Measurements from ENCODE around the gene SMARCE1.
A peak's percentile ranks its signal among the peaks of the same experiment; 100 is the strongest.

Gene SMARCE1

GRCh38 chr17:40647624-40648383, at the start of gene SMARCE1:
TSS of gene SMARCE1 (minus strand) at chr17:40647818. CDS start at chr17:40645802, 2,016 bp downstream.
- DNase-seq (ENCODE audit: low read depth), result peak; percentile 58

GRCh38 chr17:40697297-40697696, 49.7 kb upstream of the SMARCE1 start:
- DNase-seq (ENCODE audit: low read depth), result no peak

DNA sequence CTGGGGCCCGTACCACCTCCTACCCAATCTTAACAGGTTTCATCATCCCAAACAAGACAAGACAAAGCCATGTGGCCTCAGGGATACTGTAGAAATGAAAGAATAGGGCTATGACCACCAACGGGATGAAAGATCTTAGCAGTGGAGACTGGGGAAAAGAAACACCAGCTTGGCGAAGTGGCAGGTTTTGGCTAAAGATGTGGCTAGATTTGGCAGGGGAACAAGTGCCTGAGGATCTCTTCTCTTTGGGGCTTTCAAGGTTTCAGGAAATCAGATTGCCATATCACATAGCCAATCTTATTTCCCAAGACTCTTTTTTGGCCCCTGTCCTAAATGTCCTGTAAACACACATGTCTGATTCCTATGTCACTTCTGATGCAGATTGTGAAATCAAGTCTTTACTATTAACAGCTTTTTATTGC, 49.0 kb upstream of the SMARCE1 start:
- DNase-seq (ENCODE audit: low read depth), result no peak

DNA sequence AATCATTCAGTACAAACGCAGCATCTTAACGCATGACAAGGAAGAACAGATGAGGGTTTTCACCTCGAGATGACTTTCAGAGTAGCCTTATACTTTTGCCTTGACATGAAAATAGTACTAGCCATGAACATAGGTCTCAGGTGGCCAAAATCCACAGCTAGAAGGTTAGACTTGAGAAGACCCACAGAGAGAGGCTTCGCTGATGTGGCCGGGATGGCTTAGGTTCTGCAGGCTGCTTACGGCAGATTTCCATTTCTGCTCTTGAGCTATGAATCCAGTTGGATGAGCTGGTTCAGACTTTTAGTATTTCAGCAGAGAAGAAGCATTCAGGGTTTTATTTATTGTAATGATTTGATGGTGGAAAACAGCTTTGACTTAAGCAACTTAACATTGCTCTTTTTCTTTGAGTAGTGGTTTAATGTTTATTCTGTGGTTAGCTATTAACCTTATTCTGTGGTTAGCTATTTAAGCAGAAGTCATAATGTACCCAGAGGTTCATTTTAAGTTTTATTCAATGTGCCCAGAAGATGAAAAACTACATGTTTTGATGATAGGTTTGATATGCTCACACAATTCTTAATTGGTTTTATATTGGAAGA, 48.4 kb upstream of the SMARCE1 start:
- DNase-seq (ENCODE audit: low read depth), result no peak

DNA sequence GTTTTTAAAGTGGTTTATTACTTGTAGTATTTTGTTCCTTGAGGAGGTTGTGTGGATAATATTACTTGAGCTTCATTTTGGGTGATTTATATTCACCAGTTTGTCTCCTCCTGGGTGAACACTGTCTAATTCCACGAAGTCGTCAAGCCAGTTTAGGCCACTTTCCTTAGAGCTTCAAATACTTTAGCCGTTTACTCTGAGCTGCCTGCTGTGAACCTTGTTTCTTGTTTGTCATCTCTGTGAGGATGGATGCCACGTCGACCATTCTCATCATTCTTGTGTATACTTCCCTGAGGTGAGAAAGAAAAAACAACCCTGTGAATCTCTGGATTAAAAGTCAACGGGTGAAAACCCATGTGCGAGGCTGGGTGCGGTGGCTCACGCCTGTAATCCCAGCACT, 47.0 kb upstream of the SMARCE1 start:
- DNase-seq (ENCODE audit: low read depth), result no peak

GRCh38 chr17:40687106-40687505, 39.5 kb upstream of the SMARCE1 start:
- no peak for DNase-seq (ENCODE audit: low read depth)

GRCh38 chr17:40686192-40686591, 38.6 kb upstream of the SMARCE1 start:
- no peak for DNase-seq (ENCODE audit: low read depth)

DNA sequence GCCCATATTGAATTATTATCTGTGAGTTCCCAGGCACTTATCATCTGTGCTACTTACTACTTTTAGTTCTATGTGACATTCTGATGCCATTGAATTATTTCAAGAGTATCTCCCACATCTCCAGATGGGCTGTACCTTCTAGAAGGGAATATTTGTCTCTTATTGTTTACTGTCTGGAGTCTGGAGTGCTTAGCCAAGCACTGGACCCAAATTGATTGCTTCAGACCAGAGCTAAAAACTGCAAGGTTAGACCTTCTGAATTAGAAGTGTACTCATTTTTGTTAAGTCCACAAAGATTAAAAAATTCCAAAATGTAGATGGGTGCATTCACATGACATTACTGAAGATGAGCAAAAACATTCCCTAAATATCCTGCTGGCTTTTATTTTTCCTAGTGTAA, 33.4 kb upstream of the SMARCE1 start:
- no peak for DNase-seq (ENCODE audit: low read depth)

- DNase-seq (ENCODE audit: low read depth), result no peak
Measured at GRCh38 chr17:40679523-40679907, 31.9 kb upstream of the SMARCE1 start.

GRCh38 chr17:40678902-40679522, 31.4 kb upstream of the SMARCE1 start:
- no peak for DNase-seq (ENCODE audit: low read depth)

GRCh38 chr17:40675905-40676304, 28.3 kb upstream of the SMARCE1 start:
- no peak for DNase-seq (ENCODE audit: low read depth)

DNA sequence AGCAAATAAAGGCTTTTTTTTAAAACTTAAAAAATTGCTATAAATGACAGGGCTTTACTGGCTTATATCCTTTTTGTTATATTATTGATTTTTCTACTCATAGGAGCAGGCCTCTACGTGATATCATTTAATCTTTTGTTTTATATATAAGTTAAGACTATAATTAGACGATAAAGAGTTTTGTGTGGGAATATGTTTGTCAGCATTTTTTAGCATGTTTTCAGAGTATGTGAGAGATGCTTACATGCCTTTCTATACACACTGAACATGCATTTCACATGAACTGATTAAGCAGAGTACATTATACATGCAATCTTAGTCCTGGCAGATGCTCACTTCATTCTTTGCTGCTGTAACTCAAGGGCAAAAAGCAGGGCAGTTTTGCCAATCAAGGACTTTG, 25.0 kb upstream of the SMARCE1 start:
- no peak for DNase-seq (ENCODE audit: low read depth)

DNA sequence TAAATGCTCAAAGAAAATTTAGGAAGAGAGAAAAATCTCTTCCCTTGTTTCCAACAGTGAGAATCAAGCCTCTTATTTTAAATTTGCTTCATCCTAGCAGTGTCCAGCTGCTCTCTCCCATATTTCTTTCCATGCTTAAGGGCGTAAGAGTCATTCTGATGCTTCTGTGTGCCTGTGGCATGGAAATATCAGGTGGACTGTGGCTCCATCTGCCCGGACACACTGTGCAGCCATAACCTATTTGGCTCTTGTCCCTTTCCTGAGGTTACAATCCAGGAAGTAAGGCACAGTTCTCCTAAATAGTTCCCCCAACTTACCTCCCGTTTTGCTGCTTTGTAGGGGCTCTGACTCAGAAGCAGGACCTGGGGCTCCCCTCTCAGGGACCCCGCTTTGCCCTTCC, 23.7 kb upstream of the SMARCE1 start:
- no peak for DNase-seq (ENCODE audit: low read depth)

- DNase-seq (ENCODE audit: low read depth), result no peak
Measured at GRCh38 chr17:40666331-40666730, 18.7 kb upstream of the SMARCE1 start.

DNA sequence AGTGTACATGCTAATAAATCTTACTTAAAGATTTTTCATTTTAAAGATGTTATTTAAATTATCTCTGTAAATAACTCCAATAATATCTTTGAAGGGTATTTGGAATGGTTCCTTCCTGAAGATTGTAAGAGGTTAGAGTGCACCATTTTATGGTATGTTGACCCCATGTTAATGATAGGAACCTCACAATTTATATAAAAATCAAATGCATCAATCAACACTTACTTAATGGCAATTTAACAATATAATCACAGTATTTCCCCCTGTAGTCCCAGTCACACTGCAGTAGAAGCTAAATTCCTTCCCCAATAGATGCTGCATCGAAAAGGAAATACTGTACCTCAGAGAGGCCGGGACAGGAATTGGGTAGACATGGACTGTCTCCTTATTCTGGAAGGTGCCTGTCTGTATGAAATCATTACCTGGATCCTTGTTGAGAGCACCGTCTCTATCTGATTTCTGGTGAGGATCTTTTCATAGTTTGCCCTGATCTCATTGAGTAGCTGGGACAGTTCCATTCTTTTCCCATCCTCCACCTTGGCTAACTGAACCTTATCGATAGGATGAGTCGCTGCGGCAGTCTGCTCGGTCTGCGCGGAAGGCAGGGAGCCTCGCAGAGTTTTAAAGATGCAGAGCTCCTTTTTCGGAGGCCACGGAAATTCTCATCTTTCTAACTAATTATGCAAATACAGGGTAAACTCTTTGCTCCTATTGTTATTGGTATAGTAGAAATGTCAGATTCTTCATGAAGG, 17.1 kb upstream of the SMARCE1 start, which contains the start of gene KRT222:
KRT222 (minus strand) TSS at position 596 of the 752 bp plus-strand sequence; CDS start at position 518, 78 bp downstream.
- no peak for DNase-seq (ENCODE audit: low read depth)

DNA sequence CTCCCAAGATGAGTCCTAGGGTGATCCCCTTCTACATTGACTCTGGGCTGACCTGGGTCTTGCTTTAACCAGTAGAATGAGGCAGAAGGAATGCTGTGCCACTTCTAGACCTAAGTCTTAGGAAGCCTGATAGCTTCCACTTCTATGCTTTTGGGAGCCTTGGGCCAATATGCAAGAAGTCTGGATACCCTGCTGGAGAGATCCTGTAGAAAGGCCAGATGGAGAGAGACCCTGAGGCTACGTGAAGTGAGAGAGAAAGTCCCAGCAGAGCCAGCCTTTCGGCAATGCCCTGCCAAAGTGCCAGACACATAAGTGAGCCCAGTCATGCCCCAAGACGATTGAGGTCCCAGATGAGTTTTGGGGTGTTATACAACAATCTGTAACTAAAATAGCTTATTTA, 15.6 kb upstream of the SMARCE1 start:
- DNase-seq (ENCODE audit: low read depth), result no peak

GRCh38 chr17:40659911-40660310, 12.3 kb upstream of the SMARCE1 start:
- no peak for DNase-seq (ENCODE audit: low read depth)

- no peak for DNase-seq (ENCODE audit: low read depth)
Measured at GRCh38 chr17:40658396-40658795, 10.8 kb upstream of the SMARCE1 start.

DNA sequence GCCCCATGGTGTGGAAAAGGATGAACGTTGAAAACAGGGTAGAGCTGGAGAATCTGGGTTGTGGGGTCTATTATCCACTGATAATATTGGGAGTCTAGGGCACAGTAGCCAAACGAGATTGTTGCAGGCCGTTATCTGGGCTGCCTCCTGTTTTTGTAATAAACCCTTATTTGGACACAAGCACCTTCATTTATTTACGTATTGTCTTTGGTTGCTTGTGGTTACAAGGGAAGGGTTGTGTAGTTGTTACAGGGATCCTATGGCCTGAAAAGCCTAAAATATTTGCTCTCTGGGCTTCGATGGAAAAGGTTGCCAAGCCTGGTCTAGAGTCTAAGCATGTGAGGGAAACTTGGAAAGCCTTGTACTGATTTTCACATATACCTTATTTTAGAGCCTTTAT, 4.3 kb upstream of the SMARCE1 start:
- DNase-seq (ENCODE audit: low read depth), result no peak

- DNase-seq (ENCODE audit: low read depth), result no peak
Measured at GRCh38 chr17:40648384-40648968, 858 bp upstream of the SMARCE1 start.

- DNase-seq (ENCODE audit: low read depth), result peak; percentile 17
Measured at GRCh38 chr17:40646791-40647623, 611 bp downstream of the SMARCE1 start.
